Measurements from ENCODE around the gene PERP.
"Not testable (repeated sequence)": the region's sequence is repeated elsewhere in the genome, so short reads cannot be mapped to it uniquely, and the experiment has no call there.

PERP gene
- total RNA-seq: 0.35 to 4.3 (median 2.0) reads per million in 17 experiments

GRCh38 chr6:138107078-138107751 lies at the start of gene PERP:
PERP (minus strand) TSS chr6:138107419; CDS start chr6:138107340, 79 bp downstream.
- peak; percentile 31 to 65 (median 42) for DNase-seq

- no peak for DNase-seq
Measured at GRCh38 chr6:138155443-138155842, 48.2 kb upstream of the PERP start.

DNA sequence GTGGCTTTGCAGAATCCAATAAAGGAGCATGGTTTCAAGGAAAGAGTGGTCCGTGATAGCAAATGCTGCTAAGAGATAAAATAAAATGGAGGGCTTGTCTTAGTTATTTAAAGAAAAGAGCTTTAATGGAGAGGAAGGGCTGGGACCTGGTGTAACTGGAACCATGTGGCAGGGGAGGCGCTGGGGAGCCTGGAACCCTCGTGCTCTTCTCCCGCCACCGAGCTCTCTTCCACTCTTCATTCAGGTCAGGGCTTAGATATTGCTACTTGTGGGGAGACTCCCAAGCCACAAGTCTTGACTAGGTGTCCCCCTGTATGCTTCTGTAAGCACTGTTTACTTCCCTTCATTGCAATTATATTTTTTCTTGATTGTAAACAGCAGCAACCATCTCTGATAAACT lies 39.3 kb upstream of the PERP start:
- no peak for DNase-seq

DNA sequence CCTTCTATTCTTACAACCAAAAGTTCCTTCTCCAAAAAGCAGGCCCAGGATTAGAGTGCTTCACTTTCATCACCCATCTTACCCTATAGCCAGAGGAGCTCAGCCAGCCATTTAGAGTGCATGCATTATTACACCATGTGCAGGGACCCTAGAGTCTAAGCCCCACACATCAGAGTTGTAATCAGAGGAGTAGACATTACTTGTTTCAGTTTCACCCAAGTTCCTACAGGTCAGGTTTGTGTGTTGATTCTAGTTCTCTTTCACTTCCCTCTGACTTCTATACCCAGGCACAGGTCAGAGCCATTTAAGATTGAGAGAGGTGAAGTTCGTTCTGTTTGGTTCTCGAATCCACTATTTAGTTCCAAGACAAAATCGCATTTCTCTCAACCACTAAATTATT lies 38.2 kb upstream of the PERP start:
- DNase-seq: no peak

DNA sequence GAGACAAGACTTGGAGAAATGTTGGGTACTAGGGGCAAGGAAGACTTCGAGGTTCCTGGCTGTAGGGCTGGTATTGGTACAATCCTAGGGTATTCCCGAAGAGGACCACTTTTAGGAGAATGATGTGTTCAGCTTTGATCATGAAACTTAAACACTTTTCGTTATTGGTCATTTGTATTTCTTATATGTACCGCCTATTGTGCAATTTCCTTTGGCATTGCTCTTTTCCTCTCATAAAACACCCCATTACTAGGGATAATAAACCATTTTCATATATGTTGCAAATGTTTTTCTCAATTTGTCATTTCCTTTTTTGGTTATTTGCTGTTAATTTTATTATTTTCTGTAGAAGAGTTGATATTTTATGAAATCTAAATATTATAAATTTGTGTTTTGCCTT lies 35.6 kb upstream of the PERP start:
- DNase-seq: no peak

DNA sequence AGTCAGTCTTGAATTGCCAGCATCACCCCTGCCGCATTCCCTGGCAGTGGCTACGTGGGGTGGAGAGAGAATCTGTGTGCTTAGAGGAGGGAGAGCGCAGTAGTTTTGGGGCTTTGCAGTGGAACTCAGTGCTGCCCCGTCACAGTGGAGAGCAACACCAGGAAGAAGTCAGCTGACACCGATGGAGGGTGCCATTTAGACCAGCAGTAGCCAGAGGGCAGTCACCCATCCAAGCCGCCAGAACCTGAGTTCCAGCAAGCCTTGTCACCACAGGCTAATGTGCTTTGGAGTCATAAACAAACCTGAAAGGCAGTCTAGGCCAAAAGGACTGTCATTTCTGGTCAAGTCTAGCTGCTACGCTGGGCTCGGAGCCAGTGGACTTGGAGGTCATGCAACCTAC lies 22.0 kb upstream of the PERP start:
- DNase-seq: no peak

DNA sequence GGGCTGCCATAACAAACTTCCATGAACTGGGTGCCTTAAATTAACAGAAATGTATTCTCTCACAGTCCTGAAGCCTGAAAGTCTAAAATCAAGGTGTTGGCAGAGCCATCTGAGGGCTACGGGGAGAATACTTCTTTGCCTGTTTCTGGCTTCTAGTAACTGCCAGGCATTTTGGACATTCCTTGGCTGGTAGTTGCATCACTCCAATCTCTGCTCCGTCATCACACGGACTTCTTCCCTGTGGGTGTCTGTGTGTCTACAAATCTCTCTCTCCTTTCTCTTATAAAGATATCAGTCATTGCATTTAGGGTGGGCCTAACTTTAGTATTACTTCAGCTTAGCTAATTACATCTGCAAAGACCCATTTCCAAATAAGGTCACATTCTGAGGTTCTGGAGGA lies 20.9 kb upstream of the PERP start:
- no peak for DNase-seq

GRCh38 chr6:138124096-138124495 lies 16.9 kb upstream of the PERP start:
- DNase-seq: no peak

GRCh38 chr6:138119976-138120375 lies 12.8 kb upstream of the PERP start:
- DNase-seq: no peak

DNA sequence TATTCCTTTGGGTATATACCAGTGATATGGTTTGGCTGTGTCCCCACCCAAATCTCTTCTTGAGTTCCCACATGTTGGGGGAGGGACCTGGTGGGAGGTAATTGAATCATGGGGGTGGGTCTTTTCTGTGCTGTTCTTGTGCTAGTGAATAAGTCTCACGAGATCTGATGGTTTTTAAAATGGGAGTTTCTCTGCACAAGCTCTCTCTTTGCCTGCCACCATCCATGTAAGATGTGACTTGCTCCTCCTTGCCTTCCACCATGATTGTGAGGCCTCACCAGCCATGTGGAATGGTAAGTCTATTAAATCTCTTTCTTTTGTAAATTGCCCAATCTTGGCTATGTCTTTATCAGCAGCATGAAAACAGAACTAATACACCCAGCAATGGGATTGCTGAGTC lies 12.0 kb upstream of the PERP start:
- not testable (repeated sequence) for DNase-seq

DNA sequence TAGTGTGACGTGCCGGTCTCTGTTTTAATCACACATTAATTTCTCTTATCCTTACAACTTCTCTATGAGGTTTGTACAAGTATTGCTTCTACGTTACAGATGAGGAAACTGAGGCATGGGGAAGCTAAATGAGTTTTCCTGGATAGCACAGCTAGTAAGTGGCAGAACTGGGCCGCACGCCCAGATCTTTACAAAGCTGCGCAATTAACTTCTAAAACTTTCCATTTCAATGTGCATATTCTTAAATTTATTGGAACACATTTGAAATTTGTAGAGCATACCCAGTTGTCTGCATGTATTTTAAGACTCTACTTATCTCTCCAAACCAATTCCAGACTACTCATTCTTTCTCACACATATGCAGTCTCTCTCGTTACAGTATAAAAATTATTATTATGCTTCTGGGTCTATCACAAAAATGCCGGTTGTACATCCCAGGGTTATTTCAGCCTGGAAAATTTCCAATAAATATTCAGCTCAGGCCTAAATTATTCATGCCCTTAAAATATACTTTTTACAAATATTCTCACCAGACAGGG lies 10.2 kb upstream of the PERP start:
- DNase-seq: no peak

GRCh38 chr6:138116661-138116999 lies 9.4 kb upstream of the PERP start:
- no peak for DNase-seq

GRCh38 chr6:138115877-138116660 lies 8.8 kb upstream of the PERP start:
- peak; percentile 69 to 88 (median 78) for DNase-seq

GRCh38 chr6:138115201-138115600 lies 8.0 kb upstream of the PERP start:
- no peak for DNase-seq

DNA sequence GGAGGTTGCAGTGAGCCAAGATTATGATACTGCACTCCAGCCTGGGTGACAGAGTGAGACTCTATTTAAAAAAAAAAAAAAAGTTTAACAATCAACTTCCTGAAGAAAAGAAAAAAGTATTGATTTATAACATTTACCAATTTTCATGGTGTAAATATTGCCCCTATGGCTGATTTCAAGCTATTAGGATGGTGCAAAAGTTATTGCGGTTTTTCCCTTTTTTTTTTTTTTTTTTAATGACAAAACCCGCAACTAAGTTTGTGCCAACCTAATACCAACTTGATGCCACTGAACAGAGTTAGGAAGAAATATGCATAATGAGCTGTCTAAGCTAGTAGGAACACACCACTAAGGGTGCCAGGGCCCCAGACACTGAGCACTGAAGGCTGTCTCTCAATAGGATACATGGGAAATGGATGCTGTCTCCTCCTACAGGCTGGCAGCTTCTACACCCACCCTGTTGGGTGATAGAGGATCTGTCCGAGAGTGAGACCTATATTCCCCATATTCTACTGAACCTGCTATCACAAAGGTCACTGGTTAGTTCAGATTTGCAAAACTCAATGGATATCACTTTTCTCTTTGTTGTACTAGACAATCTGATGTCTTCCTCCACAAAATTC lies 6.5 kb upstream of the PERP start:
- DNase-seq: no peak

DNA sequence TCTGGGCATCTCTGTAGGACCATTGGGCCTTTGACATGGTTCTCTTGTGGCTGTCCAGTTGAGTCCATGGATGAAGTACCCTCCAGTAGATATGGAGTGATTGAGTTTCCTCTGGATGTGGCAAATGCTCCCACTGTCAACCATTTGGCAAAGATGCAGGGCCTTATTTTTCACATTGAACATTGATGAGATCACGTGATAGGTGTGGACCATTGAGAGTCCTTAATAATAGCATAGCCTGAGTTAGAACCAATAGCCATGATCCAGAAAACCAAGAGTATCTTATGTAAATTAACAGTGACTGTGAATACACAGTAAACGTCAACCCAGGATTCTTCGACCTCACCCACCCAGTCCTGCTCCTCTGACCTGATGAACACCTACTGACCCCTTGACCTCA lies 3.0 kb upstream of the PERP start:
- DNase-seq: no peak

- peak; percentile 76 to 86 (median 80) for DNase-seq
Measured at GRCh38 chr6:138109042-138109997, 2.1 kb upstream of the PERP start.

- no peak for DNase-seq
Measured at GRCh38 chr6:138107752-138108592, 753 bp upstream of the PERP start.

DNA sequence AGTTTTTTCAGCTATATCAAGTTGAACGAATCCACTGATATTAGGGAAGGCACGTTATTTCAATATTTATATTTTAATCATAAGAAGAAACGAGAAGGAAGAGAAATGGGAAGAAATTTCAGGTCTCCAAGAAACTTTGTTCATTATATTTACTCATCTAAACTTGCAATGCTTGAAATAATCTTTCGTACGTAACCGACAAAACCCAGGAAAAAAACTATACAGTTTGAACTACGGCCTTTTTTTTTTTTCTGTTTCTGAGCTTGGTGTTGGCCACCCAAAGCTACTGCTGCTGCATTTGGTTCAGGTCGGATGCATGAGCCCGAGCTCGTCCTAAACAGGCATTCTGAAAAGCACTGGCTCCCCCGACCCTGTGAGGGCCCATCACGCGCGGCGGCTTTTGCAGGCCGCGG lies 548 bp downstream of the PERP start:
- no peak for DNase-seq

DNA sequence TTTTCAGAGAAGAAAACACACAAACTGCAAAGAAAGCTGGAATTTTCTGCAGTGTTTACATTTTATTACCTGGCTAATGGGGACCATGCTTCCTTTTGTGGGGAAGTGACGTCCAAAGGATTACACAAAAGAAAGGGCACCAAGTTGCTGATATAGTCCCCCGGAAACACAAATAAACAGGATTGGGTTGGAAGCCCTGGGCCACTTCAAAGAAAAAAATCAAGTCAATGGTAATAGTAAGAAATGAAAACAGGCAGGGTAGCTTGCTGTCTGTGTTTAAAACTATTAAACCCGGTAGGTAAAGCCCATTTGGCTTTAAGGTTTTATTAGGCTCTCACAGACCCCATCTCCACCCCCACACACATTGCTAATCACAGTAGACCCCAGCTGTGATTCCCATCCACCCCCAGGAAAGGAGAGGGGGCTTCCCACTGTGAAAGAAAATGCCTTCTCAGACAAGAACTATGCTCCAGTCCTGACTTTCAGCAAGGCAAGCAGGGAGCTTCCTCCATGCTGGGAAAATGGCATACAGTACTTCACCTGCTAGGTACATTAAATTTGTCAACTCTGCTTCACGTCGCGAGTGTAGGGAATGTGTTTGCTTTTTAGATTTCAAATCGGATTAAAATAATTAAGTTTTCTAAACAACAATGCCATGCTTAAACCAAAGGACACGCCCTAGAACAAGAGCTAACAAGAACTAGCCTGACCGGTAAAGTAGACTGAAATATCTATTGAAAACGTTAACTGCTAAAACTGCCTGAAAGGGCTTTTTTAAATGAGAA lies 1.1 kb downstream of the PERP start:
- no peak for DNase-seq

DNA sequence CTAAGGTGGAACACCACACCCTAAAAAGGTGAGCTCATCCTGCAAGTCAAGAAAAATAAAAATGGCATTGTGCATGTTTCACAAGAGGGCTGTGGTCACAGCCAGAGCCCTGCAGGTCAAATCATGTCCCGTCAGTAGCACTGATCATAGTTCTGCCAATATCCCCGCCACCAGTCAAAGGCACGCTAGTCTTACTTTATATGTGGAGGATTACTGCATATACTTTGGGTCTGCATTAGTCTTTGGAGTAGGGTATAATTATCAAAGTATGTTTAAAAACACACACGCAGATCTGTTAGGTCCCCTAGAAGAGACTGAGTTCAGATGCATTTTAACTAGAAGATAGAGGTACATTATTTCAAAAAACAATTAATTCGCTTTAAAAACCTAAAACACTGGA lies 1.8 kb downstream of the PERP start:
- DNase-seq: no peak
